Gastrocnemius medialis (tissue), 4 donors: ENCODE results near the gene PNLIPRP2. TPM values are rescaled to one million over a fixed set of nuclear protein-coding genes. Genes with fewer than 3 reads are reported as not detected.

Source experiments
- ATAC-seq, 2 donors: fragments of 150-250 bp; one replicate each; pipeline ENCODE4 v1.9.1; 2016
- DNase-seq, 2 donors: peaks; one replicate each; pipeline ENCODE4 v3.0.0-alpha.2; 2019
- H3K27ac ChIP-seq, 4 donors: fragments of 200-600 bp; sonication (generic); 1 replicate in 1 of 4; 2 replicates in 3 of 4; pipeline ENCODE4 v1.5.1; 2016 to 2018; ENCODE audit warnings: mild to moderate bottlenecking in 2 of 4, moderate library complexity in 1 of 4
- H3K27me3 ChIP-seq, 3 donors: fragments of 200-600 bp; sonication (generic) in 2 of 3; 1 replicate in 1 of 3; 2 replicates in 2 of 3; pipeline versions ENCODE4 v1.5.1 to v1.6.0; 2016 to 2019; ENCODE audit warnings: mild to moderate bottlenecking in 1 of 3, moderate library complexity in 1 of 3
- H3K36me3 ChIP-seq, 2 donors: fragments of 200-600 bp; sonication (generic) in 1 of 2; one replicate each; pipeline ENCODE4 v1.5.1; 2017 to 2018
- H3K4me1 ChIP-seq, 2 donors: fragments of 200-600 bp; sonication (generic) in 1 of 2; one replicate each; pipeline ENCODE4 v1.5.1; 2016 to 2017; ENCODE audit warnings: mild to moderate bottlenecking in 2 of 2
- H3K4me3 ChIP-seq, 4 donors: fragments of 200-600 bp; sonication (generic) in 3 of 4; 1 replicate in 1 of 4; 2 replicates in 3 of 4; pipeline ENCODE4 v1.5.1; 2016 to 2019; ENCODE audit warnings: mild to moderate bottlenecking in 2 of 4
- H3K9me3 ChIP-seq, 3 donors: fragments of 200-600 bp; sonication (generic) in 2 of 3; 1 replicate in 1 of 3; 2 replicates in 2 of 3; pipeline ENCODE4 v1.5.1; 2016 to 2019
- POLR2A ChIP-seq, 2 donors: fragments of 450-650 bp; IDR thresholded peaks; one replicate each; pipeline ENCODE4 v1.6.1; 2017; ENCODE audit warnings: antibody characterized with exemption in 2 of 2, mild to moderate bottlenecking in 2 of 2, moderate library complexity in 2 of 2
- in situ Hi-C, 4 donors: fragments of 200-750 bp; cut with MboI; loops; one replicate each; pipeline versions ENCODE4 v1.15.0 to v1.8.0; 2017; ENCODE audit warnings: low sequenced_read_pairs in 4 of 4
- intact Hi-C: fragments of 100-400 bp; cut with DNase I; formaldehyde crosslinking; loops from one replicate; pipeline ENCODE4 v1.15.1; 2023; ENCODE audit warnings: low total_unique reads
- total RNA-seq, 4 donors: library from RNA; depleted of rRNA; stranded (reverse); fragments of >200 nt; gene quantifications; one replicate each; pipeline versions ENCODE4 v1.1.0 to v1.2.3, GENCODE V29; 2016
- TF ChIP-seq, protein P1 (sequence below), 5 experiments: fragments of 450-650 bp in 3 of 5; fragments of 200-600 bp in 2 of 5; sonication (generic) in 2 of 5; IDR thresholded peaks in 4 of 5; conservative IDR thresholded peaks in 1 of 5; 1 replicate in 4 of 5; 2 replicates in 1 of 5; pipeline ENCODE4 v1.5.1; 2016 to 2019; ENCODE audit warnings: antibody characterized with exemption in 5 of 5, mild to moderate bottlenecking in 3 of 5, moderate library complexity in 3 of 5

Gene PNLIPRP2
- total RNA-seq, 4 donors from 2014 or later, result not detected

DNA sequence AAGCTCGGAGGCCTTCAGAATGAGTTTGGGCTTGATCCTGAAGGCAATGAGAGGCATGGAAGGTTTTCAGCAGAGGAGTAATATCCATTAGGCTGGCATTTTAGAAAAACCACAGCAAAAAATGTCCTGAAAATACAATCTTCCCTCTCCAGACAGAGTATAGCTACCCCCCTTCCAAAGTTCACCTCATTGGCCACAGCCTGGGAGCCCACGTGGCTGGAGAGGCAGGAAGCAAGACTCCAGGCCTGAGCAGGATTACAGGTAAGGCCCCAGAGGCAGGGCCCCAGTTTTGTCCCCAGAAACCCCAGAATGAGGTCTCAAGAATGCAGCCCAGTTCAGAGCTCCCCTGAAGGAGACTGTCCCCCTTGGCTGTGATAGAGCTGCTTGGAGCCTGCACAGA lies 24.7 kb upstream of the PNLIPRP2 start:
- Histone ChIP-seq H3K4me1 (no peaks in the 10 kb centered on the region), H3K4me3 (no peak overlapping the region), H3K36me3 (no peaks in the 10 kb centered on the region), H3K27ac (no peak overlapping the region), H3K27me3 (no peaks in the 10 kb centered on the region), H3K9me3 (no peaks in the 10 kb centered on the region)
- in situ Hi-C loops, result no loop called here
- TF ChIP-seq POLR2A (IDR thresholded peaks at IDR 0.05), result no peak
- TF ChIP-seq, protein P1, sequence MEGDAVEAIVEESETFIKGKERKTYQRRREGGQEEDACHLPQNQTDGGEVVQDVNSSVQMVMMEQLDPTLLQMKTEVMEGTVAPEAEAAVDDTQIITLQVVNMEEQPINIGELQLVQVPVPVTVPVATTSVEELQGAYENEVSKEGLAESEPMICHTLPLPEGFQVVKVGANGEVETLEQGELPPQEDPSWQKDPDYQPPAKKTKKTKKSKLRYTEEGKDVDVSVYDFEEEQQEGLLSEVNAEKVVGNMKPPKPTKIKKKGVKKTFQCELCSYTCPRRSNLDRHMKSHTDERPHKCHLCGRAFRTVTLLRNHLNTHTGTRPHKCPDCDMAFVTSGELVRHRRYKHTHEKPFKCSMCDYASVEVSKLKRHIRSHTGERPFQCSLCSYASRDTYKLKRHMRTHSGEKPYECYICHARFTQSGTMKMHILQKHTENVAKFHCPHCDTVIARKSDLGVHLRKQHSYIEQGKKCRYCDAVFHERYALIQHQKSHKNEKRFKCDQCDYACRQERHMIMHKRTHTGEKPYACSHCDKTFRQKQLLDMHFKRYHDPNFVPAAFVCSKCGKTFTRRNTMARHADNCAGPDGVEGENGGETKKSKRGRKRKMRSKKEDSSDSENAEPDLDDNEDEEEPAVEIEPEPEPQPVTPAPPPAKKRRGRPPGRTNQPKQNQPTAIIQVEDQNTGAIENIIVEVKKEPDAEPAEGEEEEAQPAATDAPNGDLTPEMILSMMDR (IDR thresholded peaks at IDR 0.05 in 4 of 5, conservative IDR thresholded peaks at IDR 0.05 in 1 of 5), result no peak
- ATAC-seq (no peak), DNase-seq (no peak)
- intact Hi-C loops, result no loop called here

DNA sequence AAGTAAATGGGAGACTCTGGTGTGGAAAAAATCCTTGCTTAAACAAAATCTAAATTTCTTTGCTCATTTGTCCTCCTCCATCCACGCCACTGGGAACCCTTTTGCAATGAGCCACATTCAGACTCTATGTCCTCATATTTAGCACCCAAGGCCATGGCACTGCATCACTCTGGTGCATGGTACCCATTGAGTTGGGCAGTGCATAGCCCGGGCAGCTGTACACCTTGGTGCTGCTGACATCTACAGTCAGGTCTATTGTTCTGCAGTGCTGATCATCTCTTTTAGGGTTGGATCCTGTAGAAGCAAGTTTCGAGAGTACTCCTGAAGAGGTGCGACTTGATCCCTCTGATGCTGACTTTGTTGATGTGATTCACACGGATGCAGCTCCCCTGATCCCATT lies 23.2 kb upstream of the PNLIPRP2 start:
- no peaks in the 10 kb centered on the region for H3K9me3 ChIP-seq
- H3K4me1 ChIP-seq, result no peaks in the 10 kb centered on the region
- TF ChIP-seq, protein P1 (IDR thresholded peaks at IDR 0.05 in 4 of 5, conservative IDR thresholded peaks at IDR 0.05 in 1 of 5), result no peak
- no peak for TF ChIP-seq POLR2A (IDR thresholded peaks at IDR 0.05)
- ATAC-seq (no peak), DNase-seq (no peak)
- H3K36me3 ChIP-seq, result no peaks in the 10 kb centered on the region
- no peaks in the 10 kb centered on the region for H3K27me3 ChIP-seq
- no peak overlapping the region for H3K27ac ChIP-seq
- intact Hi-C loops (no loop called here), in situ Hi-C loops (no loop called here)
- no peak overlapping the region for H3K4me3 ChIP-seq

DNA sequence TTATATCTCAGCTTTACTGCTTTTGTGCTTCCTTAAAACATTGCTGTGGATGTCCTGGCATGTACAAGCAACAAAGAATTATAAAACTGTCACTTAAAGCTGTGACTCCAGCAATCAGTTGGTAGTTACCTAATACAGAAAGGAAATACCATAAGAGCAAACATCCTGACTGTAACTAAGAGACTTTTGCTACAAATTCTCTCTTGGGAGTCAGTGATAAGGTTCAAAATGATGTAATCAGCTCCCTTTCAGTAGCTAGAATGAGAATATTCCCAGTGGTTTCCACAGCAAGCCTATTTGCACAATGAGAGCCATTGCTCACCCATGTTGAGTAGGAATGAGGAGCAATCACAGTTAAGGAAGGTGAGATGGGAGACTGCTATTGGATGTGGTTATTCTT lies 22.4 kb upstream of the PNLIPRP2 start:
- H3K9me3 ChIP-seq, result no peaks in the 10 kb centered on the region
- no peak overlapping the region for H3K27ac ChIP-seq
- no peak for ATAC-seq
- in situ Hi-C loops (no loop called here), intact Hi-C loops (no loop called here)
- TF ChIP-seq, protein P1 (IDR thresholded peaks at IDR 0.05 in 4 of 5, conservative IDR thresholded peaks at IDR 0.05 in 1 of 5), result no peak
- TF ChIP-seq POLR2A (IDR thresholded peaks at IDR 0.05), result no peak
- no peaks in the 10 kb centered on the region for H3K36me3 ChIP-seq
- DNase-seq, result no peak
- H3K27me3 ChIP-seq, result no peaks in the 10 kb centered on the region
- no peak overlapping the region for H3K4me3 ChIP-seq
- no peaks in the 10 kb centered on the region for H3K4me1 ChIP-seq

DNA sequence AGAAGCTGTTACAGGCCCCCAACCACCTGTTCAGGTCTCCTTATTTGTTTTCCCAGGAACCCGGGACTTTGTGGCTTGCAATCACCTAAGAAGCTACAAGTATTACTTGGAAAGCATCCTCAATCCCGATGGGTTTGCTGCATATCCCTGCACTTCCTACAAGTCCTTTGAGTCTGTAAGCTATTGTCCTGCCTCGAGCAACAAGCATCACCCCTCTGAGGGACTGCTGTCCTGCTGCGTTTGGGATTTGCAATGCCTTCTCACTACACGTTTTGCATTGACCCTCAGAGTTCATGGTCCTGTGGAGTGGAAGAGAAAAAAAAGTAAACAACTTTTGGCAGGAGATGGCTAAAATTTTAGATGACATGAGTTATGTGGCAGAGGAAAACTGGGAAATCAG lies 20.8 kb upstream of the PNLIPRP2 start:
- no peak for DNase-seq

More for the DNA sequence above, 20.8 kb upstream of the PNLIPRP2 start:
- intact Hi-C loops, result no loop called here
- H3K27ac ChIP-seq, result no peak overlapping the region
- no peaks in the 10 kb centered on the region for H3K36me3 ChIP-seq
- H3K4me1 ChIP-seq, result no peaks in the 10 kb centered on the region
- ATAC-seq, result no peak
- H3K27me3 ChIP-seq, result no peaks in the 10 kb centered on the region
- TF ChIP-seq, protein P1 (IDR thresholded peaks at IDR 0.05 in 4 of 5, conservative IDR thresholded peaks at IDR 0.05 in 1 of 5), result no peak
- TF ChIP-seq POLR2A (IDR thresholded peaks at IDR 0.05), result no peak
- no peak overlapping the region for H3K4me3 ChIP-seq
- in situ Hi-C loops, result no loop called here
- H3K9me3 ChIP-seq, result no peaks in the 10 kb centered on the region
